ENCODE measurements around the gene RPS6KL1. TPM values are rescaled to one million over a fixed set of nuclear protein-coding genes. Genes with fewer than 3 reads are reported as not detected.

Gene RPS6KL1
- total RNA-seq, 5 donors from 2014 or later (not counting 1 experiment from before 2014, with no cell fraction given): 3.2 to 15.3 (median 6.2) TPM

- H3K36me3 Mint-ChIP-seq: peaks cover 18% of the 10 kb centered on the region
Measured at GRCh38 chr14:74905595-74906142, 17.4 kb downstream of the RPS6KL1 start.

DNA sequence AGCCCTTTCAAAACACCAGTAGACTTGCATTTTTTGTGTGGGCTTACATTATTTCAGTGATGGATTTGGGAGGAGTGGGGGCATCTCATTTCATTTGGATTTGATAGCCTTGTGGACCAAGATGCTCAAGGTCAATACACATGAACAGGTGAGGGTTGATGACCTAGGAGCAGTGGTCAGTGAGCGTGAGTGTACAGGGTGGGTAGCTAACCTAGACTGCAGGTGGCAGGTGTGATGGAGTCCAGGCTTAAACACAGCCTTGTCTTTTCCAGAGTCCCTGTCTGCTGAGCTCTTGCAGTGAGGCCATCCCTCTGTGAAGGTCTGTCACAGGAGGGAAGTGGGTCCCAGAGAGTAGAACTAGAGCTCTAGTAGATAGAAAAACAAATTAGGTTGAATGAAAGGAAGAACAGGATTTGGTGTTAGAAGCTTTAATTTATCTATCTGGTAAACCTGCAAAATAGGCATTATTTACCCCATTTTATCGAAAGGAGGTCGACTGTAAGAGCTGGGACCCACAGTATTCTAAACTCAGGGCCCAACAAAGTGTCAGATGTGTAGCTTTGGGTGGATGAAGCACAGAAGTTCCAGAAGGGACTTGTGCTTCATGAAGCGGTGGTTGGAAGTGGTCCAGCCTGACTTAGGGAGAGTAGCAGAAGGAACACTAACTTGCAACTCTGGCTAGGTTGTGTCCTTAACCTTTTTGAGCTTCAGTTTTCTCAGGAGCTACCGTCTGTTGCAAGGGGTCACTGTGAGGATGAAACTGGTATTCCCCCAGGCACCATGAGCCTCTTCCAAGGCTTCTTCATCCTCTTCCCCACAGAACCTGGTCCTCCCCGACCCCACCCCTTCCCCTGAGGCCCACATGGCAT is 18.2 kb downstream of the RPS6KL1 start:
- Mint-ChIP-seq H3K4me3 (no peak overlapping the region), H3K27me3 (no peaks in the 10 kb centered on the region), H3K27ac (peak overlapping the region; percentile 61 to 75), H3K4me1 (peaks cover 0 to 11% (median 11%) of the 10 kb centered on the region in 3 donors), H3K9me3 (no peaks in the 10 kb centered on the region), H3K36me3 (peaks cover 25% of the 10 kb centered on the region)
- Histone ChIP-seq H3K4me1 (ENCODE audit: control insufficient read depth in 1 of 2, extremely low read depth in 1 of 2, insufficient read depth in 2 of 2, low read length in 2 of 2) (peaks cover 0 to 17% of the 10 kb centered on the region in 2 experiments), H3K9me3 (no peaks in the 10 kb centered on the region), H3K4me3 (ENCODE audit: control insufficient read depth in 1 of 2, extremely low read depth in 1 of 2, low read length in 1 of 2) (no peak overlapping the region), H3K27me3 (replicated peaks in 1 of 2; ENCODE audit: control insufficient read depth in 2 of 2, extremely low read depth in 1 of 2, insufficient read depth in 2 of 2, low read length in 1 of 2) (no peaks in the 10 kb centered on the region), H3K36me3 (ENCODE audit: control insufficient read depth in 2 of 2, extremely low read depth in 1 of 2, insufficient read depth in 1 of 2, low read length in 1 of 2) (peaks cover 11 to 53% of the 10 kb centered on the region in 2 donors), H3K27ac (ENCODE audit: low read length) (no peak overlapping the region)
- WGBS (ENCODE audit: insufficient coverage): 100% methylated on average over 3 of the region's 6 CpGs
- no peak for DNase-seq
- CTCF ChIA-PET: interaction anchor here (0.6 to 6.8 kb wide), 22 partner anchors 8 to 491 kb away, joined by 3 to 166 read pairs (median 7); partner anchors contain the start of genes DLST (in 1 of the 2), LTBP2 (in 1 of the 2), PROX2 (in 1 of the 2) and RPS6KL1 (in 1 of the 2)
- POLR2A ChIA-PET: interaction anchor here (0.7 to 1.5 kb wide), 4 partner anchors 23 to 50 kb away, joined by 3 to 6 read pairs (median 4); partner anchors contain the start of gene DLST (in 1 of the 2)
- peak in 1 of 4 experiments; percentile 3 for ATAC-seq (replicated peaks in 1 of 4)

More at GRCh38 chr14:74905595-74906142, 17.4 kb downstream of the RPS6KL1 start:
- ChIA-PET POLR2A (interaction anchor here (0.7 to 1.5 kb wide), 3 partner anchors 24 to 51 kb away, joined by 3 to 6 read pairs (median 4); partner anchors contain the start of gene DLST (in 1 of the 2)), CTCF (interaction anchor here (0.6 to 6.8 kb wide), 25 partner anchors 9 to 491 kb away, joined by 3 to 166 read pairs (median 6); partner anchors contain the start of genes DLST (in 1 of the 2), PROX2 (in 1 of the 2) and RPS6KL1 (in 1 of the 2))
- Mint-ChIP-seq H3K9me3 (no peaks in the 10 kb centered on the region), H3K27me3 (no peaks in the 10 kb centered on the region), H3K27ac (peak overlapping the region; percentile 55 to 70), H3K4me1 (peaks cover 0 to 11% (median 11%) of the 10 kb centered on the region in 3 donors), H3K4me3 (no peak overlapping the region)
- 61% methylated on average over 12 of the region's 14 CpGs for WGBS (ENCODE audit: insufficient coverage)
- H3K27me3 ChIP-seq (replicated peaks in 1 of 2; ENCODE audit: control insufficient read depth in 2 of 2, extremely low read depth in 1 of 2, insufficient read depth in 2 of 2, low read length in 1 of 2): no peaks in the 10 kb centered on the region
- no peaks in the 10 kb centered on the region for H3K9me3 ChIP-seq
- peaks cover 10 to 45% of the 10 kb centered on the region in 2 donors for H3K36me3 ChIP-seq (ENCODE audit: control insufficient read depth in 2 of 2, extremely low read depth in 1 of 2, insufficient read depth in 1 of 2, low read length in 1 of 2)
- peak overlapping the region; percentile 8 for H3K27ac ChIP-seq (ENCODE audit: low read length)
- peak; percentile 69 to 74 (median 72) for ATAC-seq (replicated peaks in 1 of 4)
- H3K4me3 ChIP-seq (ENCODE audit: control insufficient read depth in 1 of 2, extremely low read depth in 1 of 2, low read length in 1 of 2): no peak overlapping the region
- peaks cover 0 to 17% of the 10 kb centered on the region in 2 experiments for H3K4me1 ChIP-seq (ENCODE audit: control insufficient read depth in 1 of 2, extremely low read depth in 1 of 2, insufficient read depth in 2 of 2, low read length in 2 of 2)
- DNase-seq: peak; percentile 31 to 87 (median 74)

DNA sequence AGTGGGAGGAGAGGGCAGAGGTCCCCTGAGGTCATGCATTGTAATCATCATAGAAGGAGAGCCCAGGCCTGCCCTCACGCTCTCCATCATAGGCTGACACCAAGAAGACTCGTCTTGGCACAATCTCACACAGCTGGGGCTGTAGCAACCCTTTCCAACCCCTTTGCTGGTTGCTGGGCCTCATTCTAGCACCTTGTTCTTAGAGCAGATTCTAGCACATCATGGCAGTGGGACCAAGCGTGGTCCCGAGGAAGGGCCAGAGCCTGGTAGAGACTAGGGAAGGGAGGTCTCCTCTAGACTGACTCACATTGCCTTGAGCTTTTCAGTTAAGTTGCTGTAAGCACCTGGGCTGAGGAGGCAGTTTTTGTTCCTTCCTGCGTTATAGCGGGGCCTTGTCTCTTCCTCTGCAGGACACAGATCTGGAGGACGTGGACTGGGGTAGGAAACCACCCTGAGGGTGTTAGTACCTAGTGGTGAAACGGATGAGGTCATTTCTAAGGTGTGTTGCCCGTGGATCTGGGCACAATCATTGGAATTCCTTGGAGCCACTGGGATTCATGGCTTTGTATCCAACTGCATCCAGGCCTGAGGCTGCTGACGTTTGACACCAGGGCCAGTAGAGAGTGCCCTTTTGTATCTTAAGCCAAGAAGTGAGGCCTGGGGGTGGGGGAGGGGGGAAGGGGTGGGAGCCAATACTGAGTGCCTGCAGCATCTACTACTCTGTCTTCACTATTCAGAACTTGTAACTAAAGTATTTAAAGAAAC is 19.9 kb downstream of the RPS6KL1 start:
- H3K27ac ChIP-seq (ENCODE audit: low read length): no peak overlapping the region

DNA sequence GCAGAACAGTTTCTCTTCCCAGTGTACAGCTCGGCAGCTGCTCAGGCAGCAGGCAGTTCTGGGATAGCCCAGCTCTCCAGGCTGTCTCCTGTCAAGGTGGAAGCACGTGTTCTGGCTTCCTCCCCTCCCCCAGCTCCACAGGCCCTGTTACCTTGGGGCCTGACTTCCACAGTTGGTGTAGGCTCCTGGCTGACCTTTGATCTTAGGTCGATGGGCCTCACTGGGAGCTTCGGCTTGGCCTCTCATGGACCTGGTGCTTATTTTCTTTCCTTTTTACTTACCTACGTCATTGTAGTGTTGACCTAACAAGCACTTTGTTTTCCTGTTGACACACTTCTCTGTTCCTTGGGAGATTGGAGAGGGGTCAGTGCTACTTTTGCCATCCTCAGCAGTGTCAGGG is 24.4 kb downstream of the RPS6KL1 start:
- no peaks in the 10 kb centered on the region for H3K9me3 ChIP-seq
- peaks cover 0 to 5% (median 0%) of the 10 kb centered on the region in 3 donors for H3K4me1 Mint-ChIP-seq
- WGBS (ENCODE audit: insufficient coverage): 94% methylated on average over 3 of the region's 5 CpGs
- no peak for ATAC-seq (replicated peaks in 1 of 4)
- no peaks in the 10 kb centered on the region for H3K27me3 ChIP-seq (replicated peaks in 1 of 2; ENCODE audit: control insufficient read depth in 2 of 2, extremely low read depth in 1 of 2, insufficient read depth in 2 of 2, low read length in 1 of 2)
- H3K27ac ChIP-seq (ENCODE audit: low read length): no peak overlapping the region
- ChIA-PET CTCF (no interaction called here), POLR2A (no interaction called here)
- DNase-seq: no peak
- H3K27ac Mint-ChIP-seq: peak overlapping the region in 1 of 2 donors; percentile 11
- H3K4me3 ChIP-seq (ENCODE audit: control insufficient read depth in 1 of 2, extremely low read depth in 1 of 2, low read length in 1 of 2): no peak overlapping the region
- H3K4me1 ChIP-seq (ENCODE audit: control insufficient read depth in 1 of 2, extremely low read depth in 1 of 2, insufficient read depth in 2 of 2, low read length in 2 of 2): no peaks in the 10 kb centered on the region
- no peaks in the 10 kb centered on the region for H3K27me3 Mint-ChIP-seq
- peaks cover 23 to 98% of the 10 kb centered on the region in 2 donors for H3K36me3 ChIP-seq (ENCODE audit: control insufficient read depth in 2 of 2, extremely low read depth in 1 of 2, insufficient read depth in 1 of 2, low read length in 1 of 2)
- no peaks in the 10 kb centered on the region for H3K9me3 Mint-ChIP-seq
- H3K4me3 Mint-ChIP-seq: no peak overlapping the region
- peaks cover 76% of the 10 kb centered on the region for H3K36me3 Mint-ChIP-seq

More for the DNA sequence above, 19.9 kb downstream of the RPS6KL1 start:
- Histone ChIP-seq H3K4me3 (ENCODE audit: control insufficient read depth in 1 of 2, extremely low read depth in 1 of 2, low read length in 1 of 2) (no peak overlapping the region), H3K4me1 (ENCODE audit: control insufficient read depth in 1 of 2, extremely low read depth in 1 of 2, insufficient read depth in 2 of 2, low read length in 2 of 2) (peaks cover 0 to 17% of the 10 kb centered on the region in 2 experiments), H3K36me3 (ENCODE audit: control insufficient read depth in 2 of 2, extremely low read depth in 1 of 2, insufficient read depth in 1 of 2, low read length in 1 of 2) (peaks cover 15 to 71% of the 10 kb centered on the region in 2 donors), H3K9me3 (no peaks in the 10 kb centered on the region), H3K27me3 (replicated peaks in 1 of 2; ENCODE audit: control insufficient read depth in 2 of 2, extremely low read depth in 1 of 2, insufficient read depth in 2 of 2, low read length in 1 of 2) (no peaks in the 10 kb centered on the region)
- Mint-ChIP-seq H3K27me3 (no peaks in the 10 kb centered on the region), H3K9me3 (no peaks in the 10 kb centered on the region), H3K36me3 (peaks cover 42% of the 10 kb centered on the region), H3K27ac (peak overlapping the region; percentile 52 to 66), H3K4me3 (no peak overlapping the region), H3K4me1 (peaks cover 0 to 11% (median 11%) of the 10 kb centered on the region in 3 donors)
- DNase-seq (no peak), ATAC-seq (replicated peaks in 1 of 4) (no peak)
- WGBS (ENCODE audit: insufficient coverage): 89% methylated on average over 3 of the region's 10 CpGs
- ChIA-PET POLR2A (interaction anchor here in 1 of 2 donors (0.6 kb wide), 1 partner anchor 405 kb away, joined by 4 read pairs; no protein-coding TSS in a partner anchor), CTCF (interaction anchor here in 1 of 2 donors (6.8 kb wide), 1 partner anchor 44 kb away, joined by 166 read pairs; no protein-coding TSS in a partner anchor)

GRCh38 chr14:74898083-74898482 is 25.0 kb downstream of the RPS6KL1 start:
- Histone ChIP-seq H3K9me3 (no peaks in the 10 kb centered on the region), H3K36me3 (ENCODE audit: control insufficient read depth in 2 of 2, extremely low read depth in 1 of 2, insufficient read depth in 1 of 2, low read length in 1 of 2) (peaks cover 22 to 100% of the 10 kb centered on the region in 2 donors), H3K4me1 (ENCODE audit: control insufficient read depth in 1 of 2, extremely low read depth in 1 of 2, insufficient read depth in 2 of 2, low read length in 2 of 2) (no peaks in the 10 kb centered on the region), H3K27ac (ENCODE audit: low read length) (no peak overlapping the region), H3K27me3 (replicated peaks in 1 of 2; ENCODE audit: control insufficient read depth in 2 of 2, extremely low read depth in 1 of 2, insufficient read depth in 2 of 2, low read length in 1 of 2) (no peaks in the 10 kb centered on the region), H3K4me3 (ENCODE audit: control insufficient read depth in 1 of 2, extremely low read depth in 1 of 2, low read length in 1 of 2) (no peak overlapping the region)
- no peak for ATAC-seq (replicated peaks in 1 of 4)
- ChIA-PET CTCF (interaction anchor here (0.6 to 1.7 kb wide), 6 partner anchors 8 to 986 kb away, joined by 3 to 5 read pairs (median 3); no protein-coding TSS in a partner anchor), POLR2A (interaction anchor here (0.6 to 0.7 kb wide), 2 partner anchors 20 to 127 kb away, joined by 7 to 8 read pairs; no protein-coding TSS in a partner anchor)
- no peaks in the 10 kb centered on the region for H3K27me3 Mint-ChIP-seq
- no peak for DNase-seq
- peaks cover 79% of the 10 kb centered on the region for H3K36me3 Mint-ChIP-seq
- H3K4me1 Mint-ChIP-seq: peaks cover 0 to 5% (median 0%) of the 10 kb centered on the region in 3 donors
- H3K9me3 Mint-ChIP-seq: no peaks in the 10 kb centered on the region
- no CpG with 5 or more reads among the region's 2 CpGs for WGBS (ENCODE audit: insufficient coverage)
- H3K4me3 Mint-ChIP-seq: no peak overlapping the region
- H3K27ac Mint-ChIP-seq: no peak overlapping the region
